ENCODE measurements around the gene RBCK1. TPM values are rescaled to one million over a fixed set of nuclear protein-coding genes. Genes with fewer than 3 reads are reported as not detected.

The RBCK1 gene
- total RNA-seq, 2 donors from 2014 or later, result 84.0 to 102 TPM

- peak overlapping the region; percentile 80 for H3K4me3 ChIP-seq
- no peak for ATAC-seq (ENCODE audit: insufficient number of reproducible peaks, low FRiP score, low read depth)
These were observed 52.6 kb downstream of the RBCK1 start for GRCh38 chr20:460707-461106.

GRCh38 chr20:461254-462198, 53.4 kb downstream of the RBCK1 start:
- H3K4me3 ChIP-seq, result peak overlapping the region; percentile 80
- ATAC-seq (ENCODE audit: insufficient number of reproducible peaks, low FRiP score, low read depth) (peak; percentile 37), DNase-seq (ENCODE audit: low spot score) (no peak)
- H3K9me3 ChIP-seq, result no peaks in the 10 kb centered on the region
- peaks cover 14 to 30% of the 10 kb centered on the region in 2 donors for H3K4me1 ChIP-seq (ENCODE audit: control insufficient read depth in 1 of 2, low read depth in 2 of 2)
- TF ChIP-seq CTCF (IDR thresholded peaks at IDR 0.05), result no peak
- H3K27ac ChIP-seq, result peak overlapping the region; percentile 83 to 88
- no peaks in the 10 kb centered on the region for H3K36me3 ChIP-seq
- H3K27me3 ChIP-seq (replicated peaks; ENCODE audit: insufficient read depth), result no peaks in the 10 kb centered on the region

More at GRCh38 chr20:460707-461106, 52.6 kb downstream of the RBCK1 start:
- no peak overlapping the region for H3K27ac ChIP-seq
- H3K36me3 ChIP-seq, result no peaks in the 10 kb centered on the region
- no peaks in the 10 kb centered on the region for H3K27me3 ChIP-seq (replicated peaks; ENCODE audit: insufficient read depth)
- no peaks in the 10 kb centered on the region for H3K9me3 ChIP-seq
- peaks cover 14 to 30% of the 10 kb centered on the region in 2 donors for H3K4me1 ChIP-seq (ENCODE audit: control insufficient read depth in 1 of 2, low read depth in 2 of 2)
- no peak for DNase-seq (ENCODE audit: low spot score)
- TF ChIP-seq CTCF (IDR thresholded peaks at IDR 0.05), result no peak

GRCh38 chr20:462199-462991, 54.3 kb downstream of the RBCK1 start, which contains the start of gene TBC1D20:
TSS of gene TBC1D20 (minus strand) at chr20:462533. CDS start at chr20:462405, 128 bp downstream.
- peak; percentile 98 for ATAC-seq (ENCODE audit: insufficient number of reproducible peaks, low FRiP score, low read depth)
- DNase-seq (ENCODE audit: low spot score), result no peak
- peak within 1 kb of the TSS; percentile 83 to 88 for H3K27ac ChIP-seq
- no peaks in the 10 kb centered on the region for H3K9me3 ChIP-seq
- peaks cover 14 to 30% of the 10 kb centered on the region in 2 donors for H3K4me1 ChIP-seq (ENCODE audit: control insufficient read depth in 1 of 2, low read depth in 2 of 2)
- no peaks in the 10 kb centered on the region for H3K36me3 ChIP-seq
- H3K27me3 ChIP-seq (replicated peaks; ENCODE audit: insufficient read depth), result no peaks in the 10 kb centered on the region
- no peak for TF ChIP-seq CTCF (IDR thresholded peaks at IDR 0.05)
- peak within 1 kb of the TSS; percentile 80 for H3K4me3 ChIP-seq

- Histone ChIP-seq H3K9me3 (no peaks in the 10 kb centered on the region), H3K27me3 (replicated peaks; ENCODE audit: insufficient read depth) (no peaks in the 10 kb centered on the region)
- no peak for TF ChIP-seq CTCF (IDR thresholded peaks at IDR 0.05)
These were observed 59.7 kb downstream of the RBCK1 start for GRCh38 chr20:467755-468154.

More at GRCh38 chr20:467755-468154, 59.7 kb downstream of the RBCK1 start:
- DNase-seq (ENCODE audit: low spot score) (no peak), ATAC-seq (ENCODE audit: insufficient number of reproducible peaks, low FRiP score, low read depth) (no peak)
- Histone ChIP-seq H3K4me3 (no peak overlapping the region), H3K27ac (no peak overlapping the region), H3K4me1 (ENCODE audit: control insufficient read depth in 1 of 2, low read depth in 2 of 2) (peaks cover 0 to 1% of the 10 kb centered on the region in 2 donors), H3K36me3 (no peaks in the 10 kb centered on the region)
